UCSD-AML1 (cell line): ENCODE results near the gene MTOR.
"Not testable (repeated sequence)": the region's sequence is repeated elsewhere in the genome, so short reads cannot be mapped to it uniquely, and the experiment has no call there.

Source experiments
- DNase-seq: peaks from one replicate; lab custom pipeline; 2025; ENCODE audit not compliant: unreplicated experiment; lab: John Stamatoyannopoulos, UW

MTOR gene

DNA sequence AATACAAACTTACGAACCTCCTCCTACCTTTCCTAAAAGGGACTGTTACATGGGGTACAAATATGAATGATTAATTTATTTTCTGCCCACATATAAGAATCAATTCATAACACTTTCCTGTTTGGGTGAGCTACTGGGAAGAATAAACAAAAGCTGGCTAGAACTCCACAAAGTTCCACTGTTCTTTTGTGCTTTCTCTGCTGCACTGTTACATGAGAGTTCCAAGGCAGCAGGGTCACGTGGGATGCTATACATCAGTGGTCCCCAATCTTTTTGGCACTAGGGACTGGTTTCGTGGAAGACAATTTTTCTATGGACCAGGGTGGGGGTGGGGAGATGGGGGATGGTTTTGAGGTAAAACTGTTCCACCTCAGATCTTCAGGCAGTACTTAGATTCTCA lies 75.4 kb downstream of the MTOR start:
- DNase-seq = no peak

DNA sequence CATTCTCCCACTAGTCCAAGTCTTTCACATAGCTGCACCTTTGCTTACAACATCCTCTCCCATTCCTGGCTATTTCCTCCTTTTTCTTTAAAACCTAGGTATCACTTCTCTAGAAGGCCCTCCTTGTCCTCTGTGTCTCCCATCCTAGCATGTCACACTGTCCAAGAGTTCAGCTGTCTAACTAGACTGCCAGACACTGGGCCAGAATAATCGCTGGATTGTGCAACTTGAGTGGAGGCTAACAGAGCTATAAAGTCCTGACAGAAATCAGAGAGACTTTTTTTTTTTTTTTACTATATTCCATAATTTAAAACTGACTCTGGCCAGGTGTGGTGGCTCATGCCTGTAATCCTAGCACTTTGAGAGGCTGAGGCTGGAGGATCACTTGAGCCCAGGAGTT lies 77.4 kb downstream of the MTOR start:
- no peak for DNase-seq

DNA sequence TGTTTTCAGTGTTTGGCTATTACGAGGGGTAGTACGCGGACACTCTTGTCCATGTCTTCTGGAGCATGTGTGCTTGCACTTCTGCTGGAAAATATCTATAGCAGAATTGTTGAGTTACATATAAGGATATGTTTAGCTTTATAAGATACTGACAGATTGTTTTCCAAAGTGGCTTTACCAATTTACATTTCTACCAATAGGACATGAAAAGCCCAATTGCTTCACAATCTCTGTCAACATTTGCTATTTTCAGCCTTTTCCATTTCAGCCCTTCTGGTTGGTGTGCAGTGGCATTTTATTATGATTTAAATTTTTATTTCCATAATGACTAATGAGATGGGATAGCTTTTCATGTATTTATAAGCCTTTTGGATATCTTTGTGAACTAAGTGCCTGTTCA lies 79.5 kb downstream of the MTOR start:
- no peak for DNase-seq

- no peak for DNase-seq
Measured at GRCh38 chr1:11180342-11180744, 82.0 kb downstream of the MTOR start.

- DNase-seq = not testable (repeated sequence)
Measured at GRCh38 chr1:11179749-11180148, 82.6 kb downstream of the MTOR start.

DNA sequence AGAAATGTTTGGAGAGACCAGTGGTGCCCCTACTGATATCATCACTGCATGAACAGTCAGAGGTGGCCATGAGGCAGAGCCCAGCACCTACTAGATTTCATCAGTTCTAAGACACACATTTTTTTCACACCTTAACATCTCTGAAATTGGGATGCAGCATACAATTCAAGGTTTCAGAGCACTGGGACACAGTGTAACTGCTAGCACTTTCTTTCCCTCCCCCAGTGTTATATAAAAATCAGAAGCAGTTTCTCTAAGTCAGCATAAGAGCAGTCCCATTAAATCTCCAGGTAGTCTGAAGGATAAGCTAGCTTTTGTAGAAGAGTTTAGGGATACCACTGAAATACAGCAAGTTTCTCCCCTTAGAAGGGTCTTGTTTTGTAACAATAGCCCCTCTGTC lies 83.2 kb downstream of the MTOR start:
- no peak for DNase-seq

DNA sequence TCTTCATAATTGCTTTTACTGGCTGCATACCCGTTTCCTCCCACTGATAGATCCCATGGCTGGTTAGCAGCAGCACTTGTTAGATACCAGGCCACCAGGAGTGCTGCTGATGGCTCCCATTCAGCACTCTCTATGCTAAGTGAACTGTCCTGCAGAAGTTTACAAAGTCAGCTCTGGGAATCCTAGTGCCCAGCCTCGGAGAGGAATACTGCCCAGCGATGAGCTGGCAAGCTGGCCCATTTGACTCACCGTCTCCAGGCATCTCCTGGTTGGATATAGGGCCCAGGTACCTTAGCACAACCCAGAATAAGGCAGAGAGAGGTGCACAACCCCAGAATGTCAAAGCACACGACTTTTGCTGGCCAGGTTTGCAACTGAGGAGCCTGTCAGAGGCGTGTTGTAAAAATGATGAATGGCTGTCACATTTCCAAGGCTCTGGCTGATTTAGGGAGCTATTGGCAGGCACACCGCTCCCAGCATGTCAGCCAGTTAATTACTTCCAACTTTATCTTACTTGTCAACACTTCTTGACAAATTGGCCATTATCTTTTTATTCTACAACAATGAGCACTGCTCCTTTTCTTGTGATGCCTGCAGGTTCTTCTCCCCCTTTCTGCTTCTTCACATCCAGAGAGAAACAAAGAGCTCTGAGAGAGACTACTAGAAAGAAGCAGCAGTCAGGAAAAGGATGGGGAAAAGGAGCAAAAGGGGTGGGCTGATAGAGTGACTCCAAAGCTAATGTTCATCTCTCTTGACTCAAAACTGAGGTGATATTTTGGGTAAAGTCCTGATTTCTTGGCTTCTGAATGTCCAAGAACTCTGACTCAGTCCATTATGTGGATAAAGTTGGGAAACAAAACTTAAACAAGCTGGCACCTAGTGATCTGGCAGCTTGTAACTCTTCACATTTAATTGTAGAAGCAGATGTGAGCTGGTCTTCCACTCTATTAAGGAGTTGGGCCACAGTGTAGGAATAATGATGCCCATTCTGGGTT lies 84.0 kb downstream of the MTOR start:
- no peak for DNase-seq

DNA sequence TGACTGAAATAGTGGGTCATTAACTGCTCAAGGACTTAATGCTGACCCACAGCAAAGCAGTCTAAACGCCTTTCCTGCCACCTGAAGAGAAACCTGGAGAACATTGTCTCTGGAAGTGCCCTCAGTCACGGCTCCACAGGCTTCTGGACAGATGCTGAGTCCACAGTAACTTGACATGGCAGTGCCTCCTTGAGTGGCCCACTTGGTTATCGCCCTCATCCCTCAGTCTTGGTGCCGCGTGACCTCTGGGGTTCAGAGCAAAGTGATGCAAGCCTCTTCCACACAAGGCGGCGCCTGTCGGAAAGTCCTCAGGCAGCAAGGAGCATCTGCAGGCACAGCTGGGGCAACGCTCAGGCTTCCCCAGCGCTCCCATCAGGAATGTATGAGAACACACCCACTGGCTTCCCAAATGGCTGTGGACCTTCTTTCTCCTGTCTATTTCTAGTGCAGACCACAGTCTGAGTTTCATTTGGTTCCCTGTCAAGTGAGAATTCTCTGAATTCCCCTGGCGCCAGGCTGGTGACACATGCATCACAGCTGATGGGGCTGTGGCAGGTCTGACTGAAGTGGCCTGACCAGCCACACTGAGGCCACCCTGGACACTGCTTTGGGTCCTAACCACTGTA lies 86.2 kb downstream of the MTOR start:
- no peak for DNase-seq

DNA sequence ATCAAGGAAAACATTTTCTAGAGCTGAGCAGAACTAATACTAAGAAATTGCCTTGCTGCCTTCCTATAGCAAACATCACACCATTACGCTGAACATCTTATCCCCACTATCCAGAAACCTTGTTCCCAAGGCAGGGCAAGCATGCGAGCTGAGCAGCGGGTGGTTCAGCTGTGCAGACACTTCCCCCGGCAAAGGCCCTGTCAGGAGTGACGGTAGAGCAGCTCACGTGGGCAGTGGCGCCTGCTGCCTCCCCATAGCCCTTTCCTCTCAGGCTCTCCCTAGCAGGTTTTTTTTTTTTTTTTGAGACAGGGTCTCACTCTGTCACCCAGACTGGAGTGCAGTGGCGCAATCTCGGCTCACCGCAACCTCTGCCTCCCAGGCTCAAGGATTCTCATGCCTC lies 86.9 kb downstream of the MTOR start:
- no peak for DNase-seq

DNA sequence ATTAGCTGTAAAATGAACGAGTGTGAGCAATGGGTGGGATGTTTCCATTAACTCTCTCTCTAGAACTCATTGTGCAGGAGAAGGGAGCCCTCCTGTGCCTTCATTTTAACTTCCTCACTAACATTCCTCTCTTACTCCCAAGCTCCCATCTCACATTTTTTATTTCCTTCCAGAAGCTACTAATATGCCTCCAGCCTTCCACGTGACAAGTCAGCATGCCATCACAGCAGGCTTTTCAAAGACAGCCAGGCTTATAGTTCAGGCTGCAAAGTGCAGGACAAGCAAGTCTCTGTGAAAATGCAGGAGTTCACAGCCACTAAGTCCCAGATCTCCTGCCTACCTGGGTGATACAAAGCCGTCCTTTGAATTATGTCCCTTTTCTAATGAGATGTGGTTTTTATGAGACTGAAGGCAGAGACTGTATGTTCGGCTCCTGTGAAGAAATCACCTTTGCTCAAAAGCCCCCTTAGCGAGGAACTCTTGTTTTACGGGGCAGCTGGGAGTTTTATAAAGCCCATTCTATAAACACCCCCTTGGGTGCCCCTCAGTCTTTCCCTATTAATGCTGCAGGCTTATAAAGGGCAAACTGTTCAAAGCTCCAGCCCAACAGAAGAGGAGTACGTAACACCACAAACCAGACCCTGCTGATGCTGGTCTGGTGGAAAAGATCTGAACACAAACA lies 87.9 kb downstream of the MTOR start:
- DNase-seq = no peak

- no peak for DNase-seq
Measured at GRCh38 chr1:11170102-11170501, 92.2 kb downstream of the MTOR start.

DNA sequence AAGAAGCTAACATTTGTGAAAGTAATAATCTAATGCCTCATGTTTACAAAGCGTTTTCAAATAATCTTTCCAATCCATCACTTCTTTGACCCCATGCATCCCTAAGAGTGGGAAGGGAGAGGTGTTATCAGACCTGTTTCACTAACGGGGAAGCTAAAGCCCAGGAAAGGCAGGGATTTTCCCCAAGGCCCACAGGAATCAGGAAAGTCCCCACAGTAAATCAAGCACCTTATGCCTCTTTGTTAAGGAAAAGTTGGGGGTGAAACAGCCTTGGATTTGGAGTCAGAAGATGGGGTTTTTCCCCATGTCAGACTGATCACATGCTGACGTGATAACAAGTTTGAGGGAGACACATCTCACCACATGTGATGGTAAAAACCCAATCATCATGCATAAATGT lies 93.1 kb downstream of the MTOR start:
- DNase-seq = no peak

DNA sequence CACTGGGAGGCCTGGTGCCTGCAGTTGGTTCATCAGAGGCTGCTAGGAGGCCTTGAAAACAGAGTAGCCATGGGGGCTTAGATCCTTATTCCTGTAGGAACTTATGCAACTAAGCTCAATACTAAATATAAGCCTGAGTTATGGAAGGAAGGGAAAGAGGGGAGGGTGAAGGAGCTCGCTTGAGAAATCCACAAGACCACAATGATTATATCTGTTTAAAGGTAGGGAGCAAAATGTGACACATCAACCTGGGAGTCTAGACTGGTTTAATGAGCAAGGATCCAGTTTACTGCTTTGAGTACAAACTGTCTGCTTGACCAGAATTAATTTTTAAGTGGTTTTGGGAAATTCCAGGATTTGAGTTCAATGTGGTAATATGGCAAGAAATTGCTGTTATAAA lies 93.6 kb downstream of the MTOR start:
- no peak for DNase-seq

- DNase-seq = not testable (repeated sequence)
Measured at GRCh38 chr1:11166744-11167143, 95.6 kb downstream of the MTOR start.

GRCh38 chr1:11162752-11163151 lies 99.6 kb downstream of the MTOR start:
- DNase-seq = not testable (repeated sequence)

- DNase-seq = no peak
Measured at GRCh38 chr1:11158720-11159321, 103.5 kb downstream of the MTOR start.

GRCh38 chr1:11158291-11158690 lies 104.1 kb downstream of the MTOR start:
- no peak for DNase-seq

DNA sequence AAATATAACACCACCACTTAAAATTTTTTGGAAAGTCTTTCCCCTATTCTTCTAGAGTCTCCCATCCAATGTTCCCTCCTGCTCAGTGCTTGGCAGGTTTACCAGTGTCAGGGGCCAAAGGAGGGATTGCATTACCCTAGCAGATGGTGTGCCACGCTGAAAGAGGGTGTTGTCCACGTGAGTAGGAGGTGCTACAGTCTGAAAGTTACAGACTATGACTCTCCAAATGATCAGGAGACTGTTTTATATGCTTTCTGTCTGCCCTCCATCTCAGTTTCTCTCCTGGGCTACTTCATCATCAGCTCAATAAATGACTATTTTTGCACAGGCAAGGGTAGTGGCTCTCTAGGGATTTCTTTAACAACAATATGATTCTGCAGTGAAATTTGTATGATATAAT lies 104.5 kb downstream of the MTOR start:
- DNase-seq = no peak

DNA sequence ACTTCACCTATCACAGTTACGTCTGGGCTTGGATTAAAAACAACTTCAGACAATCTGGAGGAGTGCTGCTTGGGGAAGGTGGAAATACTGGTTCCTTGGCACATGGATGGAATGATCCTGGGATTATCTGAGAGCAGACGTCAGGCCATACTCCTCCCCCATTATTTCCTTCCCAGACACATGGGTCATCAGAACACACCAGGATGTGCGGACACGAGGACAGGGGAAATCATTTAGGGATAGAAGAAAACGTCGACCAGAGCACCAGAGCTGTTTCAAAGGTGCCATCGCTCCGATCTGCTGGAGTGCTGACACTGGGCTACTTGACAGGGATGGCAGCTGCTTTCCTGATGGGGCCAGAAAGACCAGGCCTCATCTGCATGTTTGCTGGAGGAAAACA lies 105.0 kb downstream of the MTOR start:
- no peak for DNase-seq

DNA sequence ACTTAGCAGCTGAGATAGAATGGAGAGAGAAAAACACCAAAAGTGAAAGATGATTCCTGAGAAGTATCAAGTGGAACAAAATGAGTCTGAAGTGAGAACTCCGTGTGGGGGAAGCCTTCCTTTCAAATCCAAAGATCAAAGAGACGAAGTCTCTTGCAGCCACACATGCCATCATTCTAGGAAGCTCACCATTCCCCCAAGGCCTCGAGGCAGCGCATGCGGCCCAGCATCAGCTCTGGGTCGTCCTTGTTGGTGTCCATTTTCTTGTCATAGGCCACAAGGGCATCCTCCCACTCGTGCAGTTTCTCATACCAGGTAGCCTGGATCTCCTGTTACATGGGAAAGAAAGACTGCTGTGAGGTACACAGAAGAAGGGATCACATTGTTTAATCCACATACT lies 105.4 kb downstream of the MTOR start:
- DNase-seq = no peak

- DNase-seq = no peak
Measured at GRCh38 chr1:11156441-11156840, 105.9 kb downstream of the MTOR start.
